NCI-H1048 (cell line): ENCODE measurements around the gene GABBR2.

Source experiments
- DNase-seq: peaks from one replicate; lab custom pipeline; 2025; lab: John Stamatoyannopoulos, UW

The GABBR2 gene

GRCh38 chr9:98318834-98319478, 389.8 kb downstream of the GABBR2 start:
- no peak for DNase-seq

GRCh38 chr9:98318041-98318790, 390.5 kb downstream of the GABBR2 start:
- no peak for DNase-seq

- DNase-seq, result no peak
These were observed 391.4 kb downstream of the GABBR2 start for GRCh38 chr9:98317134-98317857.

DNA sequence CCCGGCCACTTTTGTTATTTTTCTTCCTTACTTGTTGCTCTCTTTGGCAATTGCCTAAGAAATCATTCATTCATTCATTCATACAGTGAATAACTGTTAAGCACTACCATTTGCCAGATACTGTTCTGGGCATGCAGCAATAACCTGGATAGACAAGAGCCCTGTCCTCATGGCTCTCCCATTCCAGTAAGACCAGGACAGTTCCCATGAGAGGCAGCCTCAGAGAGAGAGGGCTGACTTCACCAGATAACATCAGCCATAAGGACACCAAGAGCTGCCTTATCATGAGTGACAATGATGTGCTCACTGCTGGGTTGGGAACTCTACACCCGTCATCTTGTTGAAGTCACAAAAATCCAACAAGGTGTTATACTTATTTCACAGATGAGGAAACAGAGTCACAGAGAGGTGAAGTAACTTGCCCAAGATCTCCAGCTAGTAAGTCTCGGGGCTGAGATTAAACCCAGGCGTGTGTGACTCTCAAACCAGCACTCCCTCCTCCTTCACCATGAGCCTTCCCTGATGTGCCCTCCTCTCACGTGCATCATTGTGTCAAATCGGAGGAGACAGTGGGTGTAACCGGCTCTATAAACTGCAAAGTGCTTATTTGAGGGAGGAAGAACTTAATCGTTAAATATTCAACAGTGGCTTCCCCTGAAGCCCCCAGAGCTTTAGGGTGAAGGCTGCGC, 392.1 kb downstream of the GABBR2 start:
- DNase-seq, result no peak

- DNase-seq, result peak; percentile 41
These were observed 393.1 kb downstream of the GABBR2 start for GRCh38 chr9:98315551-98316060.

DNA sequence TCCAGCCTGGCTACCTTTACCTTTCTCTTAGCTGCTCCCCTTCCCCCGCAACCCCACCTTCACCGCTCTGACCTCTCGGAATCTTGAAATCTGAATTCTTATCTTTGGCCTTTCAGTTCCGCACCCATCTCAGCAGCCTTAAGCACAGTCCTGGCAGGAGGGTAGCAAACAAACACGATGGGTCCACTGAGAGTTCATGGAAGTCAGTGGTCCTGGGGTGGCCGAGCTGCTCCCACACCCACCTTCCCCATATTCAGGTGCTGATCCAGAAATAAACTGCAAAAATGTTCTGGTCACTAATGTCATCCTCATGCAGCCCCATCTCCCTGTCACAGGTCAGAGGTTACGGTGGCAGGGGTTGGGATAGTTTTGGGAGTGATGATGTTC, 393.7 kb downstream of the GABBR2 start:
- DNase-seq, result no peak

DNA sequence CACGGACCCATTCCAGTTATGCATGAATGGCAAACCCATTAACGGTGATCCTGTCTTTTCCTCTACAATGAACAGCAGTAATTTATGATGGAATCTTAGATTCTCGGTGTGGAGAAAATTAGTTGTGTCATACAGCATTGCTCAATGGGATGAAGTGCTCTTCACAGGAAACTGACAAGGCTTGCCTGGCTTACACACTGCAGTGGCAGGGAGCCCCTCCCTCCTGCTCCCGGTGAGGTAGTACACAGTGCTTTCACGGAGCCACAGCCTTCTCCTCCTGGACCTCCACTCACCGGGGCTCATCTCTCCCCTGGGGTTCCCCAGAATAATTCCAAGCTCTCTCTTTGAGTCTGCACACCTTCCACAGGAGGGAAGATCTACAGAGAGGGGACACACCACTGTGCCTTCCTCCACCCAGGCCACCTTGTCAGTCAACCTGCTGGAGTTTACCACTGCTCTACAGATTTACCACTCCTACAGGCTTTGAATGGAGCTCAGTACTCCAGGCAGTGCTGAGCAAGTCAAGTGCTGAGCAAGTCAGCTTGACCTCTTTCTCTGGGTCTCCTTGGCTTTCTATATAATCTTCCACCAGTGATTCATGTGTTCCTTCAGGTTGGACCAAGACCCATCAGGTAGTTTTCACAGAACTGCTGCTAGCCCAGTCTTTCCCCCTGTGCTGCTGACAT, 394.2 kb downstream of the GABBR2 start:
- no peak for DNase-seq

- DNase-seq, result no peak
These were observed 396.4 kb downstream of the GABBR2 start for GRCh38 chr9:98312365-98312764.

DNA sequence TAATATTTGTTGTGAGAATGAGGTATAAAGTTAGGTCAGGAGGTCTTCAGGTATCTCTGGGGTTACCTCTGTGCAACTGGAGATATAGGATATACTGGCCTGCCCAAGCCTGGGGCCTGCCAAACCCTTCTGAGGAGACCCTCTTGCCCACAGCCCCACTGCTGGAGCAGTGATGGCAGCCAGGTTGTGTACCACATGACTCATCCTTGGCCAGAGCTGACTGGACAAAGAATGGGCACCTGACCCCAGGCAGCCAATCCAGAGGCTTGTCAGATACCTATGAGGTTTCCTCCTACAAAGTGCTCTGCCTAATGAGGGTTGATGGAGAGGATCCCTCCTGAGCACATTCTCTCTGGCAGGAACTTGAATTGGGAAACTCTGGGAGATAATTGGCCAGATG, 397.2 kb downstream of the GABBR2 start:
- DNase-seq, result no peak

- no peak for DNase-seq
These were observed 397.9 kb downstream of the GABBR2 start for GRCh38 chr9:98310752-98311392.

GRCh38 chr9:98306384-98307145, 402.2 kb downstream of the GABBR2 start:
- no peak for DNase-seq

- no peak for DNase-seq
These were observed 404.4 kb downstream of the GABBR2 start for GRCh38 chr9:98304381-98304780.

DNA sequence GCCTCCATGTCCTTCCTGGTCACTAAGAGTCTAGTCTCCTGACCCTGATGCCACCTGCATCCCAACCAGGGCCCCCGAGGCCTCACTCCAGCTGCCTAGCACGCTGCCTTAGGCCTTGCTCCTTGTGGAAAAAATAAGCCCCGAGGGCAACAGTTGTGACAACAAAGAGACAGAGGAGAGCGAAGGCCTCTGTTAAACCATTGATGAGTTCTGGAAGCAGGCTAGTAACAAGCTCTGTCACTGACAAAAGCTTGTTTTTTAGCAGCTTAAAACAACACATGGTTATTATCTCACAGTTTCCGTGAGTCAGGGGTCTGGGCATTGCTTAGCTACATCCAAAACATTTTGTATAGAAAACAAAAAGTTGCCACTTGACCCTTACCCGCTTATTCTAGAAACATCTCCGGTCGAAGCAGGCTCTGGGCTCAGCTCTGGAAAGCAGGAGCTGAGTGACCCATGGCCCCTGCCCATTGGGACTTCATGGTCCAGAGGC, 405.1 kb downstream of the GABBR2 start:
- no peak for DNase-seq

- no peak for DNase-seq
These were observed 405.6 kb downstream of the GABBR2 start for GRCh38 chr9:98302938-98303632.

DNA sequence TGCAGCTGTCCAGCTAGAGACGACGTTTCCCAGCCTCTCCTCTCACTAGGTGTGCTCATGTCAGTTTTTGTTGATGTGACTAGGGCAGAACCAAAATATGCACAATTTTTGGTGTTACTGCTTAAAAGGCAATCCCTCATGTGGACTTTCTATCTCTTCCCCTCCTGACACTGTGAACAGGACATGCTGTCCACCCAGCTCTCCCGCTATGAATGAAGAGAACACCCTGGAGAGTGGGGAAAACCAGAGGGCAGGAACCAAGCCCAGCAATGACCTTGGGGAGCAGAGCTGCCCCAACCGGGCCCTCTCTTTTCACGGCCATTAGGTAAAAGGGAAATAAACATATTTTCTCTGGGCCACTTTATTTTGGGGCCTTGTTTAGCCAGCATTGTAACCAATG, 406.6 kb downstream of the GABBR2 start:
- DNase-seq, result no peak

DNA sequence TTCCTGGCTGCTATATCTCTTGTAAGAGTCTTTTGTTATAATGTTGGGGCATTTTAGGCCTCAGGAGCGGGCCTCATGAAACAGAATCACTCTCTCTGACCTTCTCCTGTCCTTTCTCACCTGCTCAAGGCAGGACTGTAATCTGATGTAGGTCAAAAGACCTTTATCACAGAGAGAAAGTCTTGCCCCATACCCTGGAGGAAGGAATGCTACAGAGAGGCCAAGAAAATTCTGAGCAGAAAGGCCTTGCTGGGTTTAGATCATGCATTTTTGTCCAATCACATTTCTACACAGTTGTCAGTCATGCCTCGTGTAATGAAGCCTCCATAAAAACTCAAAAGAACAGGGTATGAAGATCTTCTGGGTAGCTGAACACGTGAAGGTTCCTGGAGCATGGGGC, 408.1 kb downstream of the GABBR2 start:
- no peak for DNase-seq

- no peak for DNase-seq
These were observed 410.3 kb downstream of the GABBR2 start for GRCh38 chr9:98298476-98298875.

- DNase-seq, result no peak
These were observed 412.9 kb downstream of the GABBR2 start for GRCh38 chr9:98295824-98296223.

DNA sequence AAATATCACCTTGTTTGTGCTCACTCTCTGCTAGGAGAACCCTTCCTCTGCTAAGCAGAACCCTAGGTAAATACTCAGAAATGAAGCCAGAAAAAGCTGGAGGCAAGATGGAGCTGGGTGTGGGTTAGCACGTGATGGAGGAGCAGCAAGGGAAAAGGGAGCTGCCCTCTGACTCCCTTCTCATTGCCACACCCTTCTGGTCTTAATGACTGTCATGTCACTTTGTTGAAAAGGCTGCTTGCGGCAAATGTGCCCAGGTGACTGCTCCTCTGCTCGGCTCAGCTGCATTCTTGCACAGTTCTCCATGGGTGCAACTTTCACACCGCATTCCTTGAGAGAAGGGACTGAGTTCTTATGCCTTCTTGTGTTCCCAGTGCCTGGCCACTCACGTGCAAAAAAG, 416.9 kb downstream of the GABBR2 start:
- DNase-seq, result no peak

GRCh38 chr9:98290411-98290810, 418.3 kb downstream of the GABBR2 start:
- no peak for DNase-seq
